Psoas muscle (tissue), 8 donors: ENCODE measurements around the gene HLA-DMB. TPM values are rescaled to one million over a fixed set of nuclear protein-coding genes. Genes with fewer than 3 reads are reported as not detected.
A peak's percentile ranks its signal among the peaks of the same experiment; 100 is the strongest.

ENCODE experiments used
- ATAC-seq, 4 donors: fragments of 200-7000 bp; cut with Tn5 transposase; one replicate each; pipeline ENCODE4 v1.9.1; 2020; ENCODE audit warnings: moderate library complexity in 3 of 4, mild to moderate bottlenecking in 2 of 4
- DNase-seq, 2 donors: peaks; one replicate each; pipeline ENCODE4 v3.0.0-alpha.2; 2020
- H3K27ac ChIP-seq: fragments of 200-600 bp; one replicate; pipeline ENCODE4 v1.8.0; 2022
- H3K27me3 ChIP-seq, 3 donors: fragments of 200-600 bp in 1 of 3; one replicate each; pipeline versions ENCODE4 v1.6.1 to v1.8.0; 2013 to 2022; ENCODE audit warnings: low read length in 2 of 3, mild to moderate bottlenecking in 2 of 3, moderate library complexity in 1 of 3; ENCODE audit not compliant: insufficient read depth in 3 of 3
- H3K36me3 ChIP-seq, 2 donors: fragments of 200-600 bp in 1 of 2; one replicate each; pipeline versions ENCODE4 v1.6.1 to v1.8.0; 2013 to 2022; ENCODE audit warnings: low read depth in 1 of 2, mild to moderate bottlenecking in 1 of 2, moderate library complexity in 1 of 2; ENCODE audit not compliant: insufficient read depth in 1 of 2
- H3K4me1 ChIP-seq: fragments of 200-600 bp; one replicate; pipeline ENCODE4 v1.8.0; 2022
- H3K4me3 ChIP-seq: fragments of 200-600 bp; one replicate; pipeline ENCODE4 v1.8.0; 2022; ENCODE audit warnings: mild to moderate bottlenecking
- H3K9me3 ChIP-seq: fragments of 200-600 bp; one replicate; pipeline ENCODE4 v1.8.0; 2022
- CTCF ChIP-seq: fragments of 200-600 bp; IDR thresholded peaks from one replicate; pipeline ENCODE4 v1.8.0; 2022; ENCODE audit warnings: antibody characterized with exemption
- WGBS, 3 donors: extraction: QIAGEN DNeasy Blood & Tissue Kit; methylation state at CpG; one replicate each; pipeline versions ENCODE4 v1.1.6 to v1.1.7; 2013; 5-methylcytosine and 5-hydroxymethylcytosine counted together
- intact Hi-C, 2 donors: fragments of 100-400 bp; cut with DNase I; formaldehyde crosslinking; loops; one replicate each; pipeline versions ENCODE4 v1.11.0 to v1.14.2; 2022
- polyA plus RNA-seq, 3 donors: library from polyadenylated mRNA; stranded (reverse); fragments of 200-250 nt; gene quantifications; one replicate each; pipeline ENCODE4 v1.2.3, GENCODE V29; 2013
- total RNA-seq, 4 donors: library from RNA; stranded (reverse); fragmentation: NEBNext Ultra II Directional in 2 of 4; extraction: Animal tissue kit (Norgen Biotek cat#: 25700) in 2 of 4; gene quantifications; one replicate each; pipeline versions ENCODE4 v1.2.1 to v1.2.4, GENCODE V29; 2021 to 2023
- donor health status: healthy with polysubstance abuse.
- donor health status: DM: no; HTN: no; CAD: no; lungs with moderate emphysema.
- donor health status: Bipolar disorder and iron deficiency.
- donor health status: healthy.
- donor health status: DM: yes; HTN: yes; CAD: no.
- donor health status: DM: no; HTN: no; CAD: no.
- donor health status: DM: no; HTN: no; CAD: no.
- donor health status: DM: yes; HTN: yes; CAD: no.

Gene HLA-DMB
- total and polyA plus RNA-seq, 7 donors: 1.4 to 7.6 (median 2.9) TPM

GRCh38 chr6:32972353-32973143, 31.7 kb upstream of the HLA-DMB start:
- intact Hi-C loops: loop anchor here (5.0 to 10.0 kb wide), 2 partner anchors 230 to 1158 kb away; partner anchors contain the start of genes HSD17B8 (in 1 of the 2), HSPA1A (in 1 of the 2), HSPA1L (in 1 of the 2) and RXRB (in 1 of the 2)
- peaks cover 22 to 54% of the 10 kb centered on the region in 2 donors for H3K36me3 ChIP-seq

GRCh38 chr6:32971581-32972352, 30.9 kb upstream of the HLA-DMB start:
- ATAC-seq (peak; percentile 54 to 65 (median 60)), DNase-seq (peak; percentile 99 to 100)
- H3K36me3 ChIP-seq: peaks cover 19 to 47% of the 10 kb centered on the region in 2 donors
- H3K9me3 ChIP-seq: no peaks in the 10 kb centered on the region
- H3K4me3 ChIP-seq: peak overlapping the region; percentile 79
- WGBS, 3 donors: 0 to 1% (median 0%) methylated on average over 50 to 58 of the region's 58 CpGs
- H3K27me3 ChIP-seq: no peaks in the 10 kb centered on the region
- intact Hi-C loops: loop anchor here (5.0 to 10.0 kb wide), 2 partner anchors 231 to 1157 kb away; partner anchors contain the start of genes HSD17B8 (in 1 of the 2), HSPA1A (in 1 of the 2), HSPA1L (in 1 of the 2) and RXRB (in 1 of the 2)
- no peak for TF ChIP-seq CTCF
- peaks cover 25% of the 10 kb centered on the region for H3K4me1 ChIP-seq
- peak overlapping the region; percentile 100 for H3K27ac ChIP-seq

More at GRCh38 chr6:32972353-32973143, 31.7 kb upstream of the HLA-DMB start:
- H3K9me3 ChIP-seq: no peaks in the 10 kb centered on the region
- DNase-seq (peak in 1 of 2 donors; percentile 46), ATAC-seq (peak in 2 of 4 donors; percentile 0 to 1)
- H3K4me3 ChIP-seq: peak overlapping the region; percentile 79
- 0% methylated on average over 69 to 70 of the region's 70 CpGs for WGBS, 3 donors
- H3K4me1 ChIP-seq: peaks cover 26% of the 10 kb centered on the region
- H3K27ac ChIP-seq: peak overlapping the region; percentile 100
- TF ChIP-seq CTCF: no peak
- H3K27me3 ChIP-seq: no peaks in the 10 kb centered on the region

DNA sequence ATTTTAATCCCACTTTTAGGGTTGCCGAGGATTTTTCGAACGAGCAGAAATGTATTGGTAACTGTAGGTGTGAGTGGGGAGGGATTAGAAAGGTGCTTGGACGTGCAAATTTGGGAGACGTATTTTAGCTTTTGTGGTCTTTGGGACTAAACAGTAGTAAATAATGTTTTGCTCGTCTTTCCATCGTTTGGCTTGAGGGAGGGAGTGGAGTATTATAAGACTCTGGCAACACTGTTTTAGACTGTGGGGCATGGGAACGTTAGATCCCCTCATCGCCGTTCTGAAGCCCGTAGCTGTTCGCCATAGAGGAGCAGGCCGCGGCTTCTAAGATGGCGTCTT, 30.4 kb upstream of the HLA-DMB start:
- H3K4me3 ChIP-seq: peak overlapping the region; percentile 79
- 0% methylated on average over 15 of the region's 15 CpGs for WGBS, 3 donors
- H3K4me1 ChIP-seq: peaks cover 25% of the 10 kb centered on the region
- ATAC-seq: no peak
- TF ChIP-seq CTCF: no peak
- H3K27me3 ChIP-seq: no peaks in the 10 kb centered on the region
- H3K9me3 ChIP-seq: no peaks in the 10 kb centered on the region
- no peak for DNase-seq
- intact Hi-C loops: loop anchor here (5.0 to 10.0 kb wide), 2 partner anchors 231 to 1156 kb away; partner anchors contain the start of genes HSD17B8 (in 1 of the 2), HSPA1A (in 1 of the 2), HSPA1L (in 1 of the 2) and RXRB (in 1 of the 2)
- peak overlapping the region; percentile 100 for H3K27ac ChIP-seq
- H3K36me3 ChIP-seq: peaks cover 13 to 41% of the 10 kb centered on the region in 2 donors

- peaks cover 11 to 35% of the 10 kb centered on the region in 2 donors for H3K36me3 ChIP-seq
- peaks cover 25% of the 10 kb centered on the region for H3K4me1 ChIP-seq
- no peaks in the 10 kb centered on the region for H3K27me3 ChIP-seq
- ATAC-seq (peak; percentile 48 to 63 (median 55)), DNase-seq (peak; percentile 93 to 96)
- peak overlapping the region; percentile 79 for H3K4me3 ChIP-seq
- no peak for TF ChIP-seq CTCF
- 0 to 1% (median 0%) methylated on average over 35 to 43 of the region's 43 CpGs for WGBS, 3 donors
- peak overlapping the region; percentile 100 for H3K27ac ChIP-seq
- no peaks in the 10 kb centered on the region for H3K9me3 ChIP-seq
- intact Hi-C loops: loop anchor here (5.0 to 10.0 kb wide), 2 partner anchors 232 to 1156 kb away; partner anchors contain the start of genes HSD17B8 (in 1 of the 2), HSPA1A (in 1 of the 2), HSPA1L (in 1 of the 2) and RXRB (in 1 of the 2)
Observed at GRCh38 chr6:32970413-32971241, 29.8 kb upstream of the HLA-DMB start.
